HL-60 (cell line): ENCODE data around the gene ANTXR1.

ENCODE experiments used
- SPI1 ChIP-seq: IDR thresholded peaks from 2 replicates; pipeline ENCODE4 v1.6.1; 2012; ENCODE audit warnings: low read depth, mild to moderate bottlenecking, borderline replicate concordance
- TF ChIP-seq, protein P1 (sequence below): IDR thresholded peaks from one replicate; pipeline ENCODE4 v1.5.1; 2011; ENCODE audit warnings: low read length, control low read depth, inconsistent platforms; ENCODE audit not compliant: insufficient read depth

DNA sequence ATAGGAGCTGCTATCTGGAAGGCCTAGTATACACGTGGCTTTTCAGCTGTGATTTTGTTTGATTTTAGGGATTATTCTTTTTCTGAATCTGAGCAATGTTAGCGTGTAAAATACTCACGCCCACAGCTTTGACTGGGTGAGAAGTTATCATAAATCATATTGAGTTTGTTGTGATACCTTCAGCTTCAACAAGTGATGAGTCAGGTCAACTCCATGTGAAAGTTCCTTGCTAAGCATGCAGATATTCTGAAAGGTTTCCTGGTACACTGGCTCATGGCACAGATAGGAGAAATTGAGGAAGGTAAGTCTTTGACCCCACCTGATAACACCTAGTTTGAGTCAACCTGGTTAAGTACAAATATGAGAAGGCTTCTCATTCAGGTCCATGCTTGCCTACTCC is 38.7 kb upstream of the ANTXR1 start, which contains the start of gene GKN1:
- TF ChIP-seq SPI1, result no peak
- TF ChIP-seq, protein P1, sequence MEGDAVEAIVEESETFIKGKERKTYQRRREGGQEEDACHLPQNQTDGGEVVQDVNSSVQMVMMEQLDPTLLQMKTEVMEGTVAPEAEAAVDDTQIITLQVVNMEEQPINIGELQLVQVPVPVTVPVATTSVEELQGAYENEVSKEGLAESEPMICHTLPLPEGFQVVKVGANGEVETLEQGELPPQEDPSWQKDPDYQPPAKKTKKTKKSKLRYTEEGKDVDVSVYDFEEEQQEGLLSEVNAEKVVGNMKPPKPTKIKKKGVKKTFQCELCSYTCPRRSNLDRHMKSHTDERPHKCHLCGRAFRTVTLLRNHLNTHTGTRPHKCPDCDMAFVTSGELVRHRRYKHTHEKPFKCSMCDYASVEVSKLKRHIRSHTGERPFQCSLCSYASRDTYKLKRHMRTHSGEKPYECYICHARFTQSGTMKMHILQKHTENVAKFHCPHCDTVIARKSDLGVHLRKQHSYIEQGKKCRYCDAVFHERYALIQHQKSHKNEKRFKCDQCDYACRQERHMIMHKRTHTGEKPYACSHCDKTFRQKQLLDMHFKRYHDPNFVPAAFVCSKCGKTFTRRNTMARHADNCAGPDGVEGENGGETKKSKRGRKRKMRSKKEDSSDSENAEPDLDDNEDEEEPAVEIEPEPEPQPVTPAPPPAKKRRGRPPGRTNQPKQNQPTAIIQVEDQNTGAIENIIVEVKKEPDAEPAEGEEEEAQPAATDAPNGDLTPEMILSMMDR, result no peak
